Femur (tissue), 1 donor: ENCODE measurements around the gene PCDHGC3.
"Not testable (repeated sequence)": the region's sequence is repeated elsewhere in the genome, so short reads cannot be mapped to it uniquely, and the experiment has no call there.

Source experiments
- DNase-seq: peaks from one replicate; pipeline ENCODE4 v3.0.0-alpha.2; 2017

The PCDHGC3 gene

GRCh38 chr5:141475625-141476131 is at the start of gene PCDHGC3:
Gene PCDHGC3 (plus strand): TSS chr5:141475966. CDS start chr5:141476117, 151 bp downstream.
- DNase-seq, result peak; percentile 97

DNA sequence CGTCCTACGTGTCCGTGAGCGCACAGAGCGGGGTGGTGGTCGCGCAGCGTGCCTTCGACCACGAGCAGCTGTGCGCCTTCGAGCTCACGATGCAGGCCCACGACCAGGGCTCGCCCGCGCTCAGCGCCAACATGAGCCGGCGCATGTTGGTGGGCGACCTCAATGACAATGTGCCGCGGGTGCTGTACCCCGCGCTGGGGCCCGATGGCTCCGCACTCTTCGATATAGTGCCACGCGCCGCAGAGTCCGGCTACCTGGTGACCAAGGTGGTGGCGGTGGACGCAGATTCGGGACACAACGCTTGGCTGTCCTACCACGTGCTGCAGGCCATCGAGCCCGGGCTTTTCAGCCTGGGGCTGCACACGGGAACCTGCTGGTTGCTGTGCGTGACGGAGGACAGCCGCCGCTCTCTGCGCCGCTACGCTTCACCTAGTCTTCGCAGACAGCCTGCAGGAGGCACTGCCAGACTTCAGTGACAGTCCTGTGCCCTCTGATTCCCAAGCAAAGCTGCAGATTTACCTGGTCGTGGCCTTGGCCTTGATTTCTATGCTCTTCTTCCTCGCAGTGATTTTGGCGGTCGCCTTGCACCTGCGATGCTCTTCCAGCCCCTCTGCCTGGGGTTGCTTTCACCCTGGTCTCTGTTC is 47.9 kb upstream of the PCDHGC3 start:
- DNase-seq, result no peak

GRCh38 chr5:141430332-141431113 is 45.2 kb upstream of the PCDHGC3 start, which contains the start of gene PCDHGA12:
Gene PCDHGA12 (plus strand): TSS chr5:141430507. CDS start chr5:141430760, 253 bp downstream.
- peak; percentile 43 for DNase-seq

GRCh38 chr5:141431286-141431685 is 44.5 kb upstream of the PCDHGC3 start:
- no peak for DNase-seq

DNA sequence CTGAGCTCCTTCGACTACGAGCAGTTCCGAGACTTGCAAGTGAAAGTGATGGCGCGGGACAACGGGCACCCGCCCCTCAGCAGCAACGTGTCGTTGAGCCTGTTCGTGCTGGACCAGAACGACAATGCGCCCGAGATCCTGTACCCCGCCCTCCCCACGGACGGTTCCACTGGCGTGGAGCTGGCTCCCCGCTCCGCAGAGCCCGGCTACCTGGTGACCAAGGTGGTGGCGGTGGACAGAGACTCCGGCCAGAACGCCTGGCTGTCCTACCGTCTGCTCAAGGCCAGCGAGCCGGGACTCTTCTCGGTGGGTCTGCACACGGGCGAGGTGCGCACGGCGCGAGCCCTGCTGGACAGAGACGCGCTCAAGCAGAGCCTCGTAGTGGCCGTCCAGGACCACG is 43.5 kb upstream of the PCDHGC3 start:
- DNase-seq, result not testable (repeated sequence)

GRCh38 chr5:141432726-141433125 is 43.0 kb upstream of the PCDHGC3 start:
- not testable (repeated sequence) for DNase-seq

DNA sequence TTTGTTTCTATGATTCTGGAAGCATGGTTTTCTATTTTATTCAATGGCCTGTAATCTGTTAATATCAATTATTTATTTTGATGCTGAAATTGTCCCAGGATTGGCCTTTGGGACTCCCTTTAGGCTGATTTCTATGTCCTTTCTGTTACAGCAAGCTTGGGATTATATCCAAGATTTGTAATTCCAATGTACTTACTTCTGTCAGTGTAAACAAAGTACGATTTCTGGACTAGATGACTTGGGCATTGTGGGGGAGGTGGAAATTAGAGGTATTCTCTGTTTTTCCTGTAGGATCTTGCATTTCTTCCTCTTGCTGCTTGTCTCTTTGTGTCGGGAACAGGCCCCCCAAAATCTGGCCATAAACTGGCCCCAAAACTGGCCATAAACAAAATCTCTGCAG is 41.8 kb upstream of the PCDHGC3 start:
- no peak for DNase-seq

DNA sequence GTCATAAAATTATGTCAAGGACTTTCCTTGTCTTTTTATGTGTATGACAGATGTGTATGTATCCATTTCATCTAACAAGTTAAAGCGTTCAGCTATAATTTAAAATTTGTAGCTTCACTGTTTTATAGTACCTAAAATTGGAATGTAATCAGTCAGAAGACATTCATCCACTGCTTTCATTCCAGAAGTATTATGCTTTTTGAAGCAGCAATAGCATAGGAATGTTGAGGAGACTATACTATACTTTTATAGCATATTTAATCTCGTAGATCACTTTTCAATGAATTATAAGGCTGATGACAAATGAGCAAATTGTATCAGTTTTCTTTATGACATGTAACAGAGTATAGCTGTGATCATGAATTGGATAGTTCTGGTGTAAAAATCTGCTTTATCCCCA is 38.5 kb upstream of the PCDHGC3 start:
- DNase-seq, result no peak

- DNase-seq, result no peak
Measured at GRCh38 chr5:141439411-141440141, 36.2 kb upstream of the PCDHGC3 start.

DNA sequence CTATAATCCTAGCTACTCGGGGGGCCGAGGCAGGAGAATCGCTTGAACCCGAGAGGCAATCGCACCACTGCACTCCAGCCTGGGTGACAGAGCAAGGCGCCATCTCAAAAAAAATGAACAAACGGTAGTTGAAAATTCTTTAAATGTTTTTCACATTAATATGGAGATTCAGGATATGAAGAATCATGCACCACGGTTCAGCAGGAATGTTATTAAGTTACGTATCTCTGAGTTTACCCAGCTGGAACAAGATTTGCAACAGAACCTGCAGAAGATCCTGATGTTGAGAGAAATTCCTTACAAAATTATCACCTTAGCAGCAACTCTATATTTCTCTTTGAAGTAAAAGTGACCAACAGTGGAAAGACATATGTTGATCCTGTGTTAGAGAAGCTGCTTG is 35.4 kb upstream of the PCDHGC3 start:
- no peak for DNase-seq

DNA sequence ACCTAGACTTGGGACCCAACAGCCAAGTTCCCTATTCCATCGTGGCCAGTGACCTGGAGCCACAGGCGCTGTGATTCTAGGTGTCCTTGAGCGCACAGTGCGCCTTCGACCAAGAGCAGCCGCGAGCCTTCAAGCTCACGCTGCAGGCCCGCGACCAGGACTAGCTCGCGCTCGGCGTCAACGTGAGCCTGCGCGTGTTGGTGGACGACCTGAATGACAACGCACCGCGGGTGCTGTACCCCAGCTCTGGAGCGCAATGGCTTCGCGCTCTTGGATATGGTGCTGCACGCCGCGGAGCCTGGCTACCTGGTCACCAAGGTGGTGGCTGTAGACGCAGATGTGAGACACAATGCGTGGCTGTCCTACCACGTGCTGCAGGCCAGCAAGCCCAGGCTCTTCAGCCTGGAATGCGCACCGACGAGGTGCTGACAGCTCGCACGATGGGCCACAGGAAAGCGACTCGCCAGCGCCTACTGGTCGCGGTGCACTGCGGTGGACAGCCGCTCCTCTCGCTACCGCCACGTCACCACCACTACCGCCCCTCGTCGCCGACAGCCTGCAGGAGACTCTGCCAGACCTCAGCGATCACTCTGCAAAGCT is 34.1 kb upstream of the PCDHGC3 start:
- DNase-seq, result no peak

- no peak for DNase-seq
Measured at GRCh38 chr5:141465351-141465750, 10.4 kb upstream of the PCDHGC3 start.

DNA sequence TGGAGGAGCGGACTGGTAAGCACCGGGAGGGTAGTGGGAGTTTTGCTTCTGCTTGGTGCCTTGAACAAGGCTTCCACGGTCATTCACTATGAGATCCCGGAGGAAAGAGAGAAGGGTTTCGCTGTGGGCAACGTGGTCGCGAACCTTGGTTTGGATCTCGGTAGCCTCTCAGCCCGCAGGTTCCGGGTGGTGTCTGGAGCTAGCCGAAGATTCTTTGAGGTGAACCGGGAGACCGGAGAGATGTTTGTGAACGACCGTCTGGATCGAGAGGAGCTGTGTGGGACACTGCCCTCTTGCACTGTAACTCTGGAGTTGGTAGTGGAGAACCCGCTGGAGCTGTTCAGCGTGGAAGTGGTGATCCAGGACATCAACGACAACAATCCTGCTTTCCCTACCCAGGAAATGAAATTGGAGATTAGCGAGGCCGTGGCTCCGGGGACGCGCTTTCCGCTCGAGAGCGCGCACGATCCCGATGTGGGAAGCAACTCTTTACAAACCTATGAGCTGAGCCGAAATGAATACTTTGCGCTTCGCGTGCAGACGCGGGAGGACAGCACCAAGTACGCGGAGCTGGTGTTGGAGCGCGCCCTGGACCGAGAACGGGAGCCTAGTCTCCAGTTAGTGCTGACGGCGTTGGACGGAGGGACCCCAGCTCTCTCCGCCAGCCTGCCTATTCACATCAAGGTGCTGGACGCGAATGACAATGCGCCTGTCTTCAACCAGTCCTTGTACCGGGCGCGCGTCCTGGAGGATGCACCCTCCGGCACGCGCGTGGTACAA is 556 bp downstream of the PCDHGC3 start:
- peak; percentile 91 for DNase-seq

GRCh38 chr5:141477044-141477575 is 1.3 kb downstream of the PCDHGC3 start:
- no peak for DNase-seq

DNA sequence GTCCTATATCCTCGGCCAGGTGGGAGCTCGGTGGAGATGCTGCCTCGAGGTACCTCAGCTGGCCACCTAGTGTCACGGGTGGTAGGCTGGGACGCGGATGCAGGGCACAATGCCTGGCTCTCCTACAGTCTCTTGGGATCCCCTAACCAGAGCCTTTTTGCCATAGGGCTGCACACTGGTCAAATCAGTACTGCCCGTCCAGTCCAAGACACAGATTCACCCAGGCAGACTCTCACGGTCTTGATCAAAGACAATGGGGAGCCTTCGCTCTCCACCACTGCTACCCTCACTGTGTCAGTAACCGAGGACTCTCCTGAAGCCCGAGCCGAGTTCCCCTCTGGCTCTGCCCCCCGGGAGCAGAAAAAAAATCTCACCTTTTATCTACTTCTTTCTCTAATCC is 2.0 kb downstream of the PCDHGC3 start:
- DNase-seq, result no peak

DNA sequence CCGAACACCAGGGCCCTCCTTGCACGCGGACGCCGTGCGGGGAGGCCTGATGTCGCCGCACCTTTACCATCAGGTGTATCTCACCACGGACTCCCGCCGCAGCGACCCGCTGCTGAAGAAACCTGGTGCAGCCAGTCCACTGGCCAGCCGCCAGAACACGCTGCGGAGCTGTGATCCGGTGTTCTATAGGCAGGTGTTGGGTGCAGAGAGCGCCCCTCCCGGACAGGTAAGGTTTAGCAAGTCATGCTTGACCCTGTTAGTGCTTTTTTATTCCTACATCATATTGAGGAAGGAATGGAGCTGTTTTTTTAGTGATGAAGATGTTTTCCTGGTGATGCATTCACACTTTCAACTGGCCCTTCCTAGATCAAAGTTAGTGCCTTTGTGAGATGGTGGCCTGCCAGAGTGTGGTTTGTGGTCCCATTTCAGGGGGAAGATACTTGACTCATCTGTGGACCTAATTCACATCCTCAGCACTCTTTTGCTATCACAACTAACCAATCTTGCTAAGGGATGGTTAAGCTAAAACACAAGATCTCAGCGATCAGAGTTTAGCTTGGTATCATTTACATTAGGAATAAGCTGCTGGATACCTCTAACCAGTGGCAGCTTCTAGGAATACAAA is 2.7 kb downstream of the PCDHGC3 start:
- no peak for DNase-seq

DNA sequence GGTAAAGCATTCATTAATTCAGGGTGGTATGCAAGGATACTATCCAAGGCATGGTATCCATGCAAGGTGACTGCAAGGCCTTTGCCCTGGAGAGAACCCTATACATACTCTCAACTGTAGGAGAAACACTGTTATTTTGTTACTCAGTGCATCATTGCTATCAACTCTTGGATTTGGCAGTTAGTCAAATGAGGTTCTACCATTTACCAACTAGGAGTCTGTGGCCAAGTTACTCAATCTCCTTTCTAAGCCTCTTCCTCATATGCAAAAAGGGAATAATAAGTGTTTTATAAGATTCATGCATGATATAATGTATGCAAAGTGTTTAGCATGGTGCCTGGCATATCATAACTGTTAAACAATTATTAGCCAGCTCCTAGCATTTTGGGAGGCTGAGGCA is 4.0 kb downstream of the PCDHGC3 start:
- no peak for DNase-seq

GRCh38 chr5:141483902-141484301 is 8.1 kb downstream of the PCDHGC3 start:
- no peak for DNase-seq

DNA sequence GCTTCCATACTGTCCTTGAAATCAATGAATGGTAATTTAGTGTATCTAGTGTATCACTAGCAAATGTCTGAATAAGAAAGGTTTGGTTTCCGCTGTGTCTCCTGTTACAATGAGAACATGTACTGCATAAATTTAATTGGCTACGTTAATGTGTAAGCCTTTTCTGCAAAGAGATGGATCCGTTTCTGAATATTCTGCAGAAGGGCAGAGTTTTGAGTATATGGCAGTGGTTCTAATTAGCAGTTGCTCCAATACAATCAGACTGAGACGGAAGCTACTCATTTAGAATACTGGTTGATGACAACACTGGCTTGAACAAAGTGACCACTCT is 8.5 kb downstream of the PCDHGC3 start:
- no peak for DNase-seq

GRCh38 chr5:141484641-141485311 is 9.0 kb downstream of the PCDHGC3 start, which contains the start of gene PCDHGC4:
Gene PCDHGC4 (plus strand): TSS chr5:141485030. CDS start chr5:141485174, 144 bp downstream.
- peak; percentile 59 for DNase-seq
